Activated T-helper 17 cell treated with anti-CD3 and anti-CD28 coated beads, Interleukin-2, amount 50 U/mL, for 72 hours (primary cell): ENCODE data around the gene RAVER2. TPM values are rescaled to one million over a fixed set of nuclear protein-coding genes. Genes with fewer than 3 reads are reported as not detected.

ENCODE experiments used
- ATAC-seq: fragments of 150-1000 bp; cut with Tn5 transposase; replicated peaks from 2 replicates; pipeline ENCODE4 v1.10.0; 2021; ENCODE audit warnings: mild to moderate bottlenecking, moderate library complexity
- H3K27ac Mint-ChIP-seq: one replicate; pipeline ENCODE4 v1.8.0; 2022; ENCODE audit warnings: mixed read lengths
- H3K27me3 Mint-ChIP-seq: one replicate; pipeline ENCODE4 v1.8.0; 2022; ENCODE audit warnings: mixed read lengths
- H3K36me3 Mint-ChIP-seq: one replicate; pipeline ENCODE4 v1.8.0; 2022; ENCODE audit warnings: low read depth, mild to moderate bottlenecking, mixed read lengths
- H3K4me1 Mint-ChIP-seq: one replicate; pipeline ENCODE4 v1.8.0; 2022; ENCODE audit warnings: mixed read lengths
- H3K4me3 Mint-ChIP-seq: one replicate; pipeline ENCODE4 v1.8.0; 2022; ENCODE audit warnings: mild to moderate bottlenecking, mixed read lengths
- H3K9me3 Mint-ChIP-seq: one replicate; pipeline ENCODE4 v1.8.0; 2022; ENCODE audit warnings: mixed read lengths
- total RNA-seq, 2 donors: library from RNA; stranded (reverse); gene quantifications; one replicate each; pipeline ENCODE4 v1.2.3, GENCODE V29; 2022

The RAVER2 gene
- total RNA-seq, 2 donors from 2014 or later = 1.5 to 2.5 TPM

- Mint-ChIP-seq H3K27ac (no peak overlapping the region), H3K36me3 (peaks cover 97% of the 10 kb centered on the region)
- ATAC-seq = no peak
Observed at GRCh38 chr1:64855557-64855956, 110.7 kb downstream of the RAVER2 start.

GRCh38 chr1:64856553-64856952 lies 111.7 kb downstream of the RAVER2 start:
- H3K36me3 Mint-ChIP-seq = peaks cover 97% of the 10 kb centered on the region
- ATAC-seq = no peak
- peak overlapping the region; percentile 34 for H3K27ac Mint-ChIP-seq
- H3K4me3 Mint-ChIP-seq = no peak overlapping the region
- H3K27me3 Mint-ChIP-seq = no peaks in the 10 kb centered on the region
- H3K4me1 Mint-ChIP-seq = peaks cover 18% of the 10 kb centered on the region
- H3K9me3 Mint-ChIP-seq = no peaks in the 10 kb centered on the region

More at GRCh38 chr1:64855557-64855956, 110.7 kb downstream of the RAVER2 start:
- Mint-ChIP-seq H3K4me3 (no peak overlapping the region), H3K9me3 (no peaks in the 10 kb centered on the region), H3K27me3 (no peaks in the 10 kb centered on the region), H3K4me1 (peaks cover 11% of the 10 kb centered on the region)

GRCh38 chr1:64857347-64857746 lies 112.5 kb downstream of the RAVER2 start:
- Mint-ChIP-seq H3K9me3 (no peaks in the 10 kb centered on the region), H3K36me3 (peaks cover 97% of the 10 kb centered on the region), H3K4me1 (peaks cover 20% of the 10 kb centered on the region), H3K27ac (no peak overlapping the region), H3K4me3 (no peak overlapping the region), H3K27me3 (no peaks in the 10 kb centered on the region)
- ATAC-seq = no peak

- H3K27ac Mint-ChIP-seq = peak overlapping the region; percentile 72
- H3K36me3 Mint-ChIP-seq = peaks cover 86% of the 10 kb centered on the region
- H3K4me1 Mint-ChIP-seq = peaks cover 30% of the 10 kb centered on the region
- H3K9me3 Mint-ChIP-seq = no peaks in the 10 kb centered on the region
- no peak overlapping the region for H3K4me3 Mint-ChIP-seq
- no peak for ATAC-seq
- H3K27me3 Mint-ChIP-seq = no peaks in the 10 kb centered on the region
Observed at GRCh38 chr1:64861611-64862010, 116.7 kb downstream of the RAVER2 start.

- peaks cover 86% of the 10 kb centered on the region for H3K36me3 Mint-ChIP-seq
- H3K27ac Mint-ChIP-seq = peak overlapping the region; percentile 72
- no peaks in the 10 kb centered on the region for H3K9me3 Mint-ChIP-seq
- H3K4me3 Mint-ChIP-seq = peak overlapping the region; percentile 35
- H3K4me1 Mint-ChIP-seq = peaks cover 24% of the 10 kb centered on the region
- ATAC-seq = peak; percentile 88
- H3K27me3 Mint-ChIP-seq = no peaks in the 10 kb centered on the region
Observed at GRCh38 chr1:64864018-64864940, 119.4 kb downstream of the RAVER2 start.

GRCh38 chr1:64865105-64865757 lies 120.4 kb downstream of the RAVER2 start:
- peak overlapping the region; percentile 35 for H3K4me3 Mint-ChIP-seq
- peaks cover 19% of the 10 kb centered on the region for H3K4me1 Mint-ChIP-seq
- no peak for ATAC-seq
- H3K36me3 Mint-ChIP-seq = peaks cover 86% of the 10 kb centered on the region
- no peaks in the 10 kb centered on the region for H3K9me3 Mint-ChIP-seq
- peak overlapping the region; percentile 72 for H3K27ac Mint-ChIP-seq
- no peaks in the 10 kb centered on the region for H3K27me3 Mint-ChIP-seq

- Mint-ChIP-seq H3K27me3 (no peaks in the 10 kb centered on the region), H3K9me3 (no peaks in the 10 kb centered on the region), H3K27ac (no peak overlapping the region), H3K4me1 (peaks cover 14% of the 10 kb centered on the region), H3K36me3 (peaks cover 89% of the 10 kb centered on the region), H3K4me3 (no peak overlapping the region)
- ATAC-seq = no peak
Observed at GRCh38 chr1:64866689-64867088, 121.8 kb downstream of the RAVER2 start.

- H3K27ac Mint-ChIP-seq = no peak overlapping the region
- H3K4me3 Mint-ChIP-seq = no peak overlapping the region
- ATAC-seq = no peak
- H3K36me3 Mint-ChIP-seq = peaks cover 89% of the 10 kb centered on the region
- H3K9me3 Mint-ChIP-seq = no peaks in the 10 kb centered on the region
- no peaks in the 10 kb centered on the region for H3K27me3 Mint-ChIP-seq
- peaks cover 20% of the 10 kb centered on the region for H3K4me1 Mint-ChIP-seq
Observed at GRCh38 chr1:64867266-64867665, 122.4 kb downstream of the RAVER2 start.

GRCh38 chr1:64871256-64871655 lies 126.4 kb downstream of the RAVER2 start:
- H3K4me1 Mint-ChIP-seq = peaks cover 27% of the 10 kb centered on the region
- no peak overlapping the region for H3K27ac Mint-ChIP-seq
- H3K36me3 Mint-ChIP-seq = peaks cover 99% of the 10 kb centered on the region
- H3K4me3 Mint-ChIP-seq = no peak overlapping the region
- no peak for ATAC-seq
- no peaks in the 10 kb centered on the region for H3K27me3 Mint-ChIP-seq
- H3K9me3 Mint-ChIP-seq = no peaks in the 10 kb centered on the region

- no peak for ATAC-seq
- H3K4me1 Mint-ChIP-seq = peaks cover 34% of the 10 kb centered on the region
- peak overlapping the region; percentile 18 for H3K27ac Mint-ChIP-seq
- no peak overlapping the region for H3K4me3 Mint-ChIP-seq
- no peaks in the 10 kb centered on the region for H3K9me3 Mint-ChIP-seq
- no peaks in the 10 kb centered on the region for H3K27me3 Mint-ChIP-seq
- peaks cover 99% of the 10 kb centered on the region for H3K36me3 Mint-ChIP-seq
Observed at GRCh38 chr1:64872067-64872466, 127.2 kb downstream of the RAVER2 start.

GRCh38 chr1:64873576-64873975 lies 128.7 kb downstream of the RAVER2 start:
- Mint-ChIP-seq H3K27me3 (no peaks in the 10 kb centered on the region), H3K4me3 (no peak overlapping the region), H3K9me3 (no peaks in the 10 kb centered on the region), H3K36me3 (peaks cover 99% of the 10 kb centered on the region), H3K27ac (peak overlapping the region; percentile 58), H3K4me1 (peaks cover 43% of the 10 kb centered on the region)
- ATAC-seq = no peak

- Mint-ChIP-seq H3K27me3 (no peaks in the 10 kb centered on the region), H3K27ac (no peak overlapping the region), H3K9me3 (no peaks in the 10 kb centered on the region), H3K4me1 (peaks cover 51% of the 10 kb centered on the region), H3K4me3 (no peak overlapping the region), H3K36me3 (peaks cover 99% of the 10 kb centered on the region)
- no peak for ATAC-seq
Observed at GRCh38 chr1:64874666-64875065, 129.8 kb downstream of the RAVER2 start.

- Mint-ChIP-seq H3K27ac (no peak overlapping the region), H3K4me1 (peaks cover 51% of the 10 kb centered on the region), H3K36me3 (peaks cover 99% of the 10 kb centered on the region), H3K4me3 (no peak overlapping the region), H3K9me3 (no peaks in the 10 kb centered on the region), H3K27me3 (no peaks in the 10 kb centered on the region)
- no peak for ATAC-seq
Observed at GRCh38 chr1:64875101-64875500, 130.2 kb downstream of the RAVER2 start.

- Mint-ChIP-seq H3K9me3 (no peaks in the 10 kb centered on the region), H3K4me3 (no peak overlapping the region), H3K27ac (no peak overlapping the region), H3K36me3 (peaks cover 99% of the 10 kb centered on the region), H3K27me3 (no peaks in the 10 kb centered on the region), H3K4me1 (peaks cover 51% of the 10 kb centered on the region)
- ATAC-seq = no peak
Observed at GRCh38 chr1:64875606-64876005, 130.7 kb downstream of the RAVER2 start.

- Mint-ChIP-seq H3K27me3 (no peaks in the 10 kb centered on the region), H3K4me1 (peaks cover 52% of the 10 kb centered on the region), H3K9me3 (no peaks in the 10 kb centered on the region), H3K27ac (peak overlapping the region; percentile 40), H3K36me3 (peaks cover 94% of the 10 kb centered on the region), H3K4me3 (peak overlapping the region; percentile 43)
- peak; percentile 79 for ATAC-seq
Observed at GRCh38 chr1:64877151-64877550, 132.3 kb downstream of the RAVER2 start.
